RWPE2 (cell line): ENCODE measurements around the gene FGF22.

Experiments used
- ATAC-seq: fragments of 200-7000 bp; cut with Tn5 transposase; 3 replicates; pipeline ENCODE4 v1.9.1; 2021; ENCODE audit warnings: low read depth
- DNase-seq: peaks from one replicate; pipeline ENCODE4 v3.0.0-alpha.2; 2020; ENCODE audit warnings: low spot score
- H3K27ac ChIP-seq: fragments of 450-650 bp; 2 replicates; pipeline ENCODE4 v1.5.1; 2017; ENCODE audit warnings: mild to moderate bottlenecking; ENCODE audit not compliant: poor library complexity, severe bottlenecking
- H3K27me3 ChIP-seq: fragments of 250-450 bp; sonication (Bioruptor Pico); 2 replicates; pipeline ENCODE4 v1.5.1; 2021; ENCODE audit warnings: mild to moderate bottlenecking, moderate library complexity; ENCODE audit not compliant: insufficient read depth, poor library complexity, severe bottlenecking
- H3K36me3 ChIP-seq: fragments of 250-450 bp; sonication (Bioruptor Pico); 2 replicates; pipeline ENCODE4 v1.5.1; 2020; ENCODE audit warnings: low read depth, mild to moderate bottlenecking, moderate library complexity
- H3K4me1 ChIP-seq: fragments of 250-450 bp; sonication (Bioruptor Pico); 2 replicates; pipeline ENCODE4 v1.5.1; 2021; ENCODE audit warnings: mild to moderate bottlenecking, moderate library complexity; ENCODE audit not compliant: insufficient read depth, poor library complexity, severe bottlenecking
- H3K4me3 ChIP-seq: fragments of 250-450 bp; sonication (Bioruptor Pico); 2 replicates; pipeline ENCODE4 v1.5.1; 2021; ENCODE audit warnings: mild to moderate bottlenecking, moderate library complexity; ENCODE audit not compliant: severe bottlenecking
- H3K9me3 ChIP-seq: fragments of 250-450 bp; sonication (Bioruptor Pico); 2 replicates; pipeline ENCODE4 v1.5.1; 2021; ENCODE audit warnings: mild to moderate bottlenecking, moderate library complexity; ENCODE audit not compliant: severe bottlenecking
- CTCF ChIP-seq: fragments of 450-650 bp; IDR thresholded peaks from one replicate; pipeline ENCODE4 v1.5.1; 2017; ENCODE audit warnings: mild to moderate bottlenecking, moderate library complexity; ENCODE audit not compliant: poor library complexity, severe bottlenecking

Gene FGF22

GRCh38 chr19:611481-611868 is 28.2 kb upstream of the FGF22 start:
- H3K27ac ChIP-seq: no peak overlapping the region
- no peak for TF ChIP-seq CTCF
- H3K4me1 ChIP-seq: no peaks in the 10 kb centered on the region
- no peak for DNase-seq
- no peaks in the 10 kb centered on the region for H3K27me3 ChIP-seq
- H3K4me3 ChIP-seq: no peak overlapping the region
- H3K9me3 ChIP-seq: no peaks in the 10 kb centered on the region
- no peaks in the 10 kb centered on the region for H3K36me3 ChIP-seq
- ATAC-seq: peak; percentile 75

GRCh38 chr19:612941-613340 is 26.7 kb upstream of the FGF22 start:
- no peak for DNase-seq
- no peaks in the 10 kb centered on the region for H3K27me3 ChIP-seq
- no peak for ATAC-seq
- no peaks in the 10 kb centered on the region for H3K36me3 ChIP-seq
- H3K27ac ChIP-seq: no peak overlapping the region
- H3K9me3 ChIP-seq: no peaks in the 10 kb centered on the region
- no peak for TF ChIP-seq CTCF
- H3K4me1 ChIP-seq: no peaks in the 10 kb centered on the region
- no peak overlapping the region for H3K4me3 ChIP-seq

GRCh38 chr19:613732-614567 is 25.7 kb upstream of the FGF22 start:
- Histone ChIP-seq H3K27me3 (no peaks in the 10 kb centered on the region), H3K9me3 (no peaks in the 10 kb centered on the region), H3K4me1 (no peaks in the 10 kb centered on the region), H3K27ac (no peak overlapping the region), H3K4me3 (no peak overlapping the region), H3K36me3 (no peaks in the 10 kb centered on the region; the same call in 1 of the 2 replicates)
- no peak for DNase-seq
- no peak for ATAC-seq
- no peak for TF ChIP-seq CTCF

GRCh38 chr19:615619-616018 is 24.1 kb upstream of the FGF22 start:
- Histone ChIP-seq H3K9me3 (no peaks in the 10 kb centered on the region), H3K4me3 (no peak overlapping the region), H3K4me1 (no peaks in the 10 kb centered on the region), H3K27me3 (no peaks in the 10 kb centered on the region), H3K27ac (no peak overlapping the region), H3K36me3 (peaks cover 4% of the 10 kb centered on the region)
- no peak for TF ChIP-seq CTCF
- DNase-seq (no peak), ATAC-seq (0 out of 3 replicates have a peak, but pooled peaks have one; percentile 33)

GRCh38 chr19:616062-616700 is 23.5 kb upstream of the FGF22 start:
- TF ChIP-seq CTCF: no peak
- no peak for ATAC-seq
- H3K9me3 ChIP-seq: no peaks in the 10 kb centered on the region
- no peak overlapping the region for H3K4me3 ChIP-seq
- no peaks in the 10 kb centered on the region for H3K27me3 ChIP-seq
- DNase-seq: no peak
- peaks cover 4% of the 10 kb centered on the region for H3K36me3 ChIP-seq
- H3K27ac ChIP-seq: no peak overlapping the region
- H3K4me1 ChIP-seq: no peaks in the 10 kb centered on the region
